Kasumi-1 (cell line): ENCODE results near the gene DPP3.
"Not testable (repeated sequence)": the region's sequence is repeated elsewhere in the genome, so short reads cannot be mapped to it uniquely, and the experiment has no call there.

Experiments used
- DNase-seq, 2 experiments: peaks; one replicate each; lab custom pipeline; 2025; lab: John Stamatoyannopoulos, UW

The DPP3 gene

GRCh38 chr11:66532784-66533183 lies 52.5 kb downstream of the DPP3 start:
- DNase-seq, result no peak

- DNase-seq, result no peak
Measured at GRCh38 chr11:66539170-66539869, 59.1 kb downstream of the DPP3 start.

GRCh38 chr11:66539870-66540213 lies 59.6 kb downstream of the DPP3 start:
- DNase-seq, result no peak

- not testable (repeated sequence) for DNase-seq
Measured at GRCh38 chr11:66540598-66540997, 60.4 kb downstream of the DPP3 start.

- no peak for DNase-seq
Measured at GRCh38 chr11:66541892-66542291, 61.7 kb downstream of the DPP3 start.

- no peak for DNase-seq
Measured at GRCh38 chr11:66542362-66542761, 62.1 kb downstream of the DPP3 start.

DNA sequence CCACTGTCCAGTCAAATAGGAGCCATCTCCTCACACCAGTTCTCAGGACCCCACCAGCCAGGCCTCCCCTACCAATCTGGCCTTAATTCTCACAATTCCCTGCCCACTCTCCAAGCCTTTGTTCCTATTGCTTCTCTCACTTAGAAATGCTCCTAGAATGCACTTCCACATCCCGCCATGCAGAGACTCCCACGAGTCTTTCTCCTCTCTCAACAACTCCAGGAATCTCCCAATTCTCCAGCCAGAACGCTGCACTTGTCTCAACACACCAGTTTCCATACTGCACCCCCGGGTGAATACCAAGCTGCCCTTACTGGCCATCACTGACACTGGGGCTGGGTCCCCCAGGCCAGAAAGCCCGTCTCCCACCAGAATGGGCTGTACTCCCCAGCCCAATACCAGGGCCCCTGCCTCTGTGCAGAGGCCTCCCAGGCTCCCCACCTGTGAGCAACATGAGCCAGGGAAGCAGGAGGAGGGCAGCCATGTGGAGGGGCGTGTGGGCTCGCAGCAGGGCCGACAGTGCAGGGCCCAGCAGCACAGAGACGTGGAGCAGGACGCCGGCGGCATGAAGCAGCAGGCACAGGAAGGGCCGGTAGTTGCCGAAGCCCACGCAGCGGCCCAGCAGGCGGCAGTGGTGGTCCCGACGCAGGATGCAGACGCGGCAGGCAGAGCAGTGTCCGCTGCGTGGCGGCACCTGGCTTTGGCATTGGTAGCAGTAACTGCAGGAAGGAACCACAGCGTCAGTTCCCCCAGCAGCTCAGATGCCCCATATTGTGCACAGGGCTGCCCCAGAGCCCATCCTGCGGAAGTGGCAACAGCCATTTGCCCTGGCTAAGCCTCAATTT lies 63.3 kb downstream of the DPP3 start:
- DNase-seq, result peak; percentile 43 to 74

GRCh38 chr11:66544952-66545351 lies 64.7 kb downstream of the DPP3 start:
- DNase-seq, result not testable (repeated sequence)

DNA sequence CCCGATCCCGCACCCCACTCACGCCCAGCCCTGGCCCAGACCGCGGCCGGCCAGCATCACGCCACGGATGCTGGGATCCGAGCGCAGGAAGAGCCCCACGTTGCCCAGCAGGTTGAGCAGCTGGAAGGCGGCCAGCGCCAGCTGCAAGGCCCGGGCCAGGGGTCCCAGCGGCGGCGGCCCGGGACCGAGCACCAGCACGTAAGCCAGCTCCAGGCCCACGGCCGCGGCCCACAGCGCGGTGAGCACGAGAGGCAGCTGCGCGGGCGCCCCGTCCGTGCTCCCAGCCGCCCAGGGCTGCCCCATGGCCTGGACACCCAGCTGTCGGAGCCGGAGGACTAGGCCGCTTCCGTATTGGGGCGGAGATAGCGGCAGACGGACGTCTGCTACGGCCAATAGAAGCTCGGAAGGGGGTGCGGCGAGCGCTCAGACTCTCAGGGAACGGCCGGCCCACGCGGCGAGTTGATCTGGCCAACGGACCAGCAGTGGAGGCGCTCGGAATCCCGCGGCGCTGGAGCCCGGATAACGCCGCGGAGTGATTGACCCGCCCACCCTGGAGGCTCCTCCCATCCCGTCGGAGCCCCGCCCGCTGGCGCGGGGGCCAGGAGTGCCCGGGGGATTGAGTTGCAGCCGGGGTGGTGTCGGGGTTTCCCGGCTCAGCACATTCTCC lies 65.6 kb downstream of the DPP3 start, which contains the start of gene ZDHHC24:
Gene ZDHHC24 (minus strand): TSS at position 348 of the 667 bp plus-strand sequence. CDS start 45 bp downstream, at position 303.
- peak; percentile 90 to 94 for DNase-seq

DNA sequence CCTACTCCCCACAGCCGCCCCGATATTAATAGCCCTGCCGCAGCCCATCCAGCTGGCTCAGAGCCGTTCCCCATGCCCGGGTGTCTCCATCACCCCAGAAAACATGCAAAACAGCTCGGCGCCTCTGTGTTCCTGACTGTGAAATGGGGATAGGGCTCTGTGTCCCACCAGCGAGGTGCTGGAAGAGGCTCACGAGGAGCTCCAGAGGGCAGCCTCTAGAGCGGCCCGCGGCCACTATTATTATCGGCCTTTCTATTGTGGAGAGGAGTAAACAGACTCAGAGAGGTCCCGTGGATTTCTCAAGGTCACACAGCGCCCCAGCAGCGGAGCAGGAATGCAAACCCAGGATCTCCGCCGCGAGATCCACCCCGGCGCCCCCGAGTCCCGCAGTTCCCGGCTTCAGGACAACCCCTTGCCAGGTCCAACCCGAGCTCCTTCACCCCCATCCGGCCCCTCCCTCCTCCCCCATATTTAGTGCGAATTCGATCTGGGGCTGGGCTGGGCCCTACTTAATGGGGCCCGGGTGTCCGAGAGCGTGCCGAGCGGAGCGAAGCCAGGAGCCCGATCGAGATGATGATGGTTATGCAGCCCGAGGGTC lies 66.2 kb downstream of the DPP3 start, which contains the start of gene ACTN3:
Gene ACTN3 (plus strand): TSS at position 536 of the 598 bp plus-strand sequence. CDS start 35 bp downstream, at position 571.
- no peak for DNase-seq

DNA sequence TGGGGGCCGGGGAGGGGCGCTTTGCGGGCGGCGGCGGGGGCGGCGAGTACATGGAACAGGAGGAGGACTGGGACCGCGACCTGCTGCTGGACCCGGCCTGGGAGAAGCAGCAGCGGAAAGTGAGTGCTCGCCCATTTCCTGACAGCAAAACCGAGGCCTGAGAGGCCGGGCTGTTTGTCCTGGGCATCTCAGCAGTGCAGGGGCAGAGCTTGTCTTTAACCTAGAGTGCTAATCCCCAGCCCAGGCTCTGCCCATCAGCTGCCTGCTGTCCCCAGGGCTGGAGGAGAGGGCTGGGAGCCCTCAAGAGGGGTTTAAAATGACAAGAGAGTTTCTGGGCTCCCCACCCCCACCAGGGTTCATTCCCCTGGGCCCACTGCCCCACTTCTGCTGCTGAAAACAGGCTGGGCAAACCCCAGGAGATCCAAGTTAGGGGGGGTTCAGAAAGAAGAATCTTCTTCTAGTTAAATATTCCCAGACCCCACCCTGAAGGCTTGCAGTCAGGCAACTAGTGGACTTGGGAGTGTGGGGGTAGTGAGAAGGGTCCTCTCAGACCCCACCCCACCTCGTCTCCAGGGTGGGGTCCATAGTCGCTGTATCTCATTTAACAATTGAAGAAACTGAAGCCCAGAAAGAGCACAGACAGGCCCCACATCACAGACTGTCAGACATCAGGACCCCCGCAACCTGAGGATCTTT lies 66.9 kb downstream of the DPP3 start:
- DNase-seq, result no peak

- no peak for DNase-seq
Measured at GRCh38 chr11:66547662-66548009, 67.4 kb downstream of the DPP3 start.

- DNase-seq, result no peak
Measured at GRCh38 chr11:66548041-66548440, 67.8 kb downstream of the DPP3 start.

DNA sequence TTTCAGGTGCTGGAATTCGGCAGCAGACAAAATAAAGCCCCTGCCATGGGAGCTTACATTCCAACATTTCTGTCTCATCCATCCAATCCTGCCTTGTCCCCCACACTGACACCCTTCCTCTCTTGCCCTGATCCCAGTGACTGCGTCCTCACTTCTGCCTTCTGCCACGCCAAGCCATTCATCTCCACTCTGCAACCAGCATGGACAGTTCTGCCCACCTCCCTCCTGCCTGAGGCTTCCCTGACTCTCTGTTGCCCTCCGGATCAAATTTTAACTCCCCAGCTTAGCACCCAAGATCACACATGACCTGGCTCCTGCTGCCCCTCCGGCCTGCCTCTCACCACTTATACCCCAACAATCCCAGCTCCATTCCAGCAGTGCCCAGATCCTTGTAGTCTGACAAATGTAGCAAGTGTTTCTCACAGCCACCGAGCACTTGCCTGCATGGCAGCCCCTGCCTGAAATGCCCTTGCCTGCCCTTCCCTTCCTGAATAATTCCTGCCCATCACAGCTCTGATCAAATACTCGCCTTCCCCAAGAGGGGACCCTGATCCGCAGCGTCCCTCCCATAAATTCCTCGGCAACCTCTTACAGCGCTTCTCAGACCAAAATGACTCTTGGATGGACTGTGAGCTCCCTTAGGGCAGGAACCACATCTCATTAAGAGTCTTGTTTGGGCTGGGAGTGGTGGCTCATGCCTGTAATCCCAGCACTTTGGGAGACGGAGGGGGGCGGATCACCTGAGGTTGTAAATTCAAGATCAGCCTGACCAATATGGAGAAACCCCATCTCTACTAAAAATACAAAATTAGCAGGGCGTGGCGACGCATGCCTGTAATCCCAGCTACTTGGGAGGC lies 68.8 kb downstream of the DPP3 start:
- no peak for DNase-seq

DNA sequence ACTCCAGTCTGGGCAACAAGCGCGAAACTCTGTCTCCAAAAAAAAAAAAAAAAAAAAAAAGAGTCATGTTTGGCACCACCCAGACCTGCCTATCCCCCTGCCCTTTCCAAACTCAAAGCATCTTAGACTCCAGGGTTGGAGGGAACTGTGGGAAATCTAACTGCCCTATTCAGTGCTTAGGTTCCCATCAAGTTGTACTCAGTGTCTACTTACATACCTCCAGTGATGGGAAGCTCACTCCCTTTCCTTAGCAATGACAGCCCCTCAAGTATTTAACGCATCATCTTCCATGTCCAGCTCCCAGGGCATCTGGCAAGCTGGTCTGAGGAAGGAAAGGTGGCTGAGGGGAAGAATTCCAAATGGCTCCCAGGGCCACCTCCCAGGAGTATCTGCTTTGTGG lies 69.5 kb downstream of the DPP3 start:
- no peak for DNase-seq

GRCh38 chr11:66550887-66551286 lies 70.7 kb downstream of the DPP3 start:
- DNase-seq, result no peak

- no peak for DNase-seq
Measured at GRCh38 chr11:66554602-66555001, 74.4 kb downstream of the DPP3 start.

- no peak for DNase-seq
Measured at GRCh38 chr11:66555416-66555815, 75.2 kb downstream of the DPP3 start.

DNA sequence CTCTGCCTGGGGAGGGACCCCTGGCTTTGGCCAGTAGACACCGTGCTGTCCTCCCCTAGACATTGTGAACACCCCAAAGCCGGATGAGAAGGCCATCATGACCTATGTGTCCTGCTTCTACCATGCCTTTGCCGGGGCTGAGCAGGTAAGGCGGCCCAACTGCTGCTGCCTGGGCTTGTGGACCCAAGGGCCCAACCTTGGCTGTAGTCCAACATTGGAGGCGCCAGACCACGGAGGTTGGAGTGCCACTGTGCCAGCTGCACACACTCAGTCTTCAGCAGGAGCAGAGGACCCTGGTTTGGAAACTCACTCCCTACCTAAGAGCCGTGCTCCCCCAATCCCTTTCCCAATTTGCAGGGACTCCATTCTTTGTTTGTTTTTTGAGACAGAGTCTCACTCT lies 75.9 kb downstream of the DPP3 start:
- no peak for DNase-seq

DNA sequence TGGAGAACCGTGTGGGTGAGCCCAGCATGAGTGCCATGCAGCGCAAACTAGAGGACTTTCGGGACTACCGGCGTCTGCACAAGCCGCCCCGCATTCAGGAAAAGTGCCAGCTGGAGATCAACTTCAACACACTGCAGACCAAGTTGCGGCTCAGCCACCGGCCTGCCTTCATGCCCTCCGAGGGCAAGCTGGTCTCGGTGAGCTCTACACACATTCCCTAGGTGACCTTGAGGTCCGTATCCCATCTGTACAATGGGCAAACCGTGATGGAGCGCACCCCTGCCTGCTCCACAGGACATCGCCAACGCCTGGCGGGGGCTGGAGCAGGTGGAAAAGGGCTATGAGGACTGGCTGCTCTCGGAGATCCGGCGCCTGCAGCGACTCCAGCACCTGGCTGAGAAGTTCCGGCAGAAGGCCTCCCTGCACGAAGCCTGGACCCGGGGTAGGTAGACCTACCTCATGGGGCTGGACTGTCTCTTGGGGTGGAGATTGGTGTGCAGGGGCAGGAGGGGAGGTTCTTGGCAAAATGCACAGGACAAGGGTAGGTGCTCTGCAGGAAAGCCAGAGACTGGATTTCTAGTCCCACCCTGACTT lies 77.6 kb downstream of the DPP3 start:
- no peak for DNase-seq
